H1 (cell line): ENCODE data around the gene SGSH. TPM values are rescaled to one million over a fixed set of nuclear protein-coding genes. Genes with fewer than 3 reads are reported as not detected.

Experiments
- CTCF ChIA-PET: fragments of 300-600 bp; sonication (Branson Sonifier 250); formaldehyde crosslinking; loops from one replicate; lab custom pipeline; 2021; ENCODE audit not compliant: partially characterized antibody; lab: Charles Lee
- POLR2A ChIA-PET: fragments of 300-600 bp; sonication (Branson Sonifier 250); formaldehyde crosslinking; loops from one replicate; lab custom pipeline; 2021; ENCODE audit warnings: inconsistent platforms; ENCODE audit not compliant: partially characterized antibody; lab: Charles Lee
- DNase-seq, 2 experiments: peaks; one replicate each; pipeline versions ENCODE4 v3.0.0 to v3.0.0-alpha.2; 2010 to 2022; ENCODE audit warnings: low spot score in 2 of 2, low read depth in 1 of 2, mixed read lengths in 1 of 2
- FAIRE-seq: peaks from 2 replicates; lab custom pipeline; 2011; peaks lifted over from hg19 to GRCh38; lab: Jason Lieb, UNC
- H2AFZ ChIP-seq: 2 replicates; pipeline ENCODE4 v1.8.1; 2012; ENCODE audit warnings: low read length, inconsistent platforms
- H2AK5ac ChIP-seq: 2 replicates; pipeline ENCODE4 v1.6.1; 2013; ENCODE audit warnings: low read depth, low read length
- H2BK120ac ChIP-seq: replicated peaks from 2 replicates; pipeline ENCODE3; 2013; ENCODE audit warnings: low read depth, low read length, inconsistent platforms
- H2BK12ac ChIP-seq: 2 replicates; pipeline ENCODE4 v1.6.1; 2013; ENCODE audit warnings: low read depth, low read length
- H2BK15ac ChIP-seq: 2 replicates; pipeline ENCODE4 v1.6.1; 2013; ENCODE audit warnings: low read length
- H2BK20ac ChIP-seq: 2 replicates; pipeline ENCODE4 v1.6.1; 2013; ENCODE audit warnings: low read length
- H2BK5ac ChIP-seq: 2 replicates; pipeline ENCODE4 v1.6.1; 2013; ENCODE audit warnings: low read depth, low read length
- H3K14ac ChIP-seq: 2 replicates; pipeline ENCODE4 v1.6.1; 2013; ENCODE audit warnings: inconsistent platforms; ENCODE audit not compliant: insufficient read length
- H3K18ac ChIP-seq: 2 replicates; pipeline ENCODE4 v1.6.1; 2013; ENCODE audit warnings: low read length; ENCODE audit errors: extremely low read depth
- H3K23ac ChIP-seq: 2 replicates; pipeline ENCODE4 v1.6.1; 2013; ENCODE audit warnings: inconsistent platforms; ENCODE audit not compliant: insufficient read length
- H3K23me2 ChIP-seq: 2 replicates; pipeline ENCODE4 v1.6.1; 2013; ENCODE audit warnings: low read depth, low read length
- H3K27ac ChIP-seq: 2 replicates; pipeline ENCODE4 v1.6.1; 2011; ENCODE audit warnings: low read depth, low read length, inconsistent platforms
- H3K27me3 ChIP-seq, 4 experiments: replicated peaks in 1 of 4; 1 replicate in 1 of 4; 2 replicates in 3 of 4; pipeline versions ENCODE4 v1.6.1 to v1.8.1; 2011 to 2013; ENCODE audit warnings: low read length in 3 of 4, mild to moderate bottlenecking in 3 of 4, inconsistent platforms in 2 of 4, mixed read lengths in 2 of 4, moderate library complexity in 1 of 4; ENCODE audit not compliant: control insufficient read depth in 3 of 4, insufficient read depth in 3 of 4; ENCODE audit errors: extremely low read depth in 1 of 4
- H3K36me3 ChIP-seq, 4 experiments: 2 replicates each; pipeline versions ENCODE4 v1.6.1 to v1.8.1; 2011 to 2013; ENCODE audit warnings: mild to moderate bottlenecking in 4 of 4, low read length in 3 of 4, moderate library complexity in 2 of 4, control low read depth in 1 of 4, inconsistent platforms in 1 of 4; ENCODE audit not compliant: insufficient read depth in 4 of 4, control insufficient read depth in 2 of 4
- H3K4ac ChIP-seq: replicated peaks from 2 replicates; pipeline ENCODE3; 2013; ENCODE audit warnings: low read length, low read depth, mixed read lengths, inconsistent platforms; ENCODE audit not compliant: insufficient read length
- H3K4me1 ChIP-seq, 4 experiments: replicated peaks in 1 of 4; 1 replicate in 1 of 4; 2 replicates in 3 of 4; pipeline versions ENCODE4 v1.6.1 to v1.8.1; 2011 to 2013; ENCODE audit warnings: low read length in 3 of 4, inconsistent platforms in 2 of 4, mixed read lengths in 1 of 4; ENCODE audit not compliant: insufficient read depth in 4 of 4, control insufficient read depth in 3 of 4
- H3K4me2 ChIP-seq, 2 experiments: 2 replicates each; pipeline versions ENCODE4 v1.6.1 to v1.8.1; 2011 to 2013; ENCODE audit warnings: low read depth in 2 of 2, low read length in 2 of 2, control low read depth in 1 of 2, inconsistent platforms in 1 of 2, mild to moderate bottlenecking in 1 of 2; ENCODE audit not compliant: insufficient read depth in 1 of 2
- H3K4me3 ChIP-seq, 4 experiments: fragments of 200-600, 300-600 bp in 1 of 4; sonication (generic), shearing (Covaris generic), sonication (Bioruptor Twin) in 1 of 4; 2 replicates each; pipeline versions ENCODE4 v1.5.1 to v1.8.1; 2011 to 2016; ENCODE audit warnings: low read length in 4 of 4, low read depth in 3 of 4, control low read depth in 2 of 4, inconsistent platforms in 2 of 4, mild to moderate bottlenecking in 2 of 4, mixed read lengths in 1 of 4, moderate library complexity in 1 of 4; ENCODE audit not compliant: insufficient read depth in 2 of 4; ENCODE audit errors: extremely low read depth in 1 of 4
- H3K56ac ChIP-seq: replicated peaks from 2 replicates; pipeline ENCODE3; 2013; ENCODE audit warnings: low read depth, mild to moderate bottlenecking, mixed read lengths, low read length, inconsistent platforms; ENCODE audit not compliant: insufficient read length
- H3K79me1 ChIP-seq: 2 replicates; pipeline ENCODE4 v1.6.1; 2013; ENCODE audit warnings: low read depth, low read length, control low read depth
- H3K79me2 ChIP-seq, 2 experiments: 2 replicates each; pipeline versions ENCODE4 v1.6.1 to v1.8.1; 2012 to 2013; ENCODE audit warnings: low read length in 2 of 2, mild to moderate bottlenecking in 2 of 2, inconsistent platforms in 1 of 2; ENCODE audit not compliant: insufficient read depth in 2 of 2, control insufficient read depth in 1 of 2
- H3K9ac ChIP-seq, 4 experiments: replicated peaks in 1 of 4; 1 replicate in 1 of 4; 2 replicates in 3 of 4; pipeline versions ENCODE4 v1.6.1 to v1.8.1; 2011 to 2013; ENCODE audit warnings: low read depth in 3 of 4, low read length in 3 of 4, control low read depth in 2 of 4, mild to moderate bottlenecking in 2 of 4, moderate library complexity in 2 of 4, inconsistent platforms in 1 of 4; ENCODE audit errors: extremely low read depth in 1 of 4
- H3K9me3 ChIP-seq, 2 experiments: 2 replicates each; pipeline versions ENCODE4 v1.6.1 to v1.8.1; 2012 to 2013; ENCODE audit warnings: mild to moderate bottlenecking in 2 of 2, moderate library complexity in 2 of 2, control low read depth in 1 of 2, inconsistent platforms in 1 of 2, low read depth in 1 of 2, low read length in 1 of 2, mixed read lengths in 1 of 2; ENCODE audit not compliant: insufficient read depth in 2 of 2
- H4K20me1 ChIP-seq, 2 experiments: replicated peaks in 1 of 2; 2 replicates each; pipeline versions ENCODE3 to v1.8.1; 2011 to 2013; ENCODE audit warnings: inconsistent platforms in 2 of 2, low read length in 2 of 2, mild to moderate bottlenecking in 1 of 2; ENCODE audit not compliant: insufficient read depth in 2 of 2, control insufficient read depth in 1 of 2
- H4K5ac ChIP-seq: 2 replicates; pipeline ENCODE4 v1.6.1; 2013; ENCODE audit warnings: low read length, low read depth, mixed read lengths, inconsistent platforms; ENCODE audit not compliant: insufficient read length
- H4K8ac ChIP-seq: 2 replicates; pipeline ENCODE4 v1.8.0; 2013; ENCODE audit warnings: mild to moderate bottlenecking, moderate library complexity, low read length, inconsistent platforms; ENCODE audit not compliant: insufficient read depth; ENCODE audit errors: extremely low read depth
- H4K91ac ChIP-seq: replicated peaks from 2 replicates; pipeline ENCODE3; 2013; ENCODE audit warnings: low read length, mixed read lengths, inconsistent platforms; ENCODE audit not compliant: insufficient read length
- BACH1 ChIP-seq: IDR thresholded peaks from 2 replicates; pipeline ENCODE4 v1.6.1; 2012; ENCODE audit warnings: low read length, improper control_type of control experiment
- CEBPB ChIP-seq: IDR thresholded peaks from 2 replicates; pipeline ENCODE4 v1.6.1; 2012; ENCODE audit warnings: low read depth, low read length
- CREB1 ChIP-seq: IDR thresholded peaks from 2 replicates; pipeline ENCODE4 v1.6.1; 2012; ENCODE audit warnings: inconsistent platforms
- EP300 ChIP-seq, 2 experiments: IDR thresholded peaks; 1 replicate in 1 of 2; 2 replicates in 1 of 2; pipeline ENCODE4 v1.6.1; 2011 to 2012; ENCODE audit warnings: low read depth in 2 of 2, low read length in 2 of 2, mild to moderate bottlenecking in 2 of 2, borderline replicate concordance in 1 of 2, inconsistent platforms in 1 of 2, moderate library complexity in 1 of 2
- JUN ChIP-seq: IDR thresholded peaks from 2 replicates; pipeline ENCODE4 v1.6.1; 2011; ENCODE audit warnings: low read depth, mild to moderate bottlenecking, improper control_type of control experiment, low read length
- JUND ChIP-seq: IDR thresholded peaks from 2 replicates; pipeline ENCODE4 v1.6.1; 2011; ENCODE audit warnings: mild to moderate bottlenecking, improper control_type of control experiment, low read length
- MAX ChIP-seq: IDR thresholded peaks from 2 replicates; pipeline ENCODE4 v1.6.1; 2012; ENCODE audit warnings: inconsistent platforms
- SAP30 ChIP-seq: fragments of 300-600 bp; sonication (generic); IDR thresholded peaks from 2 replicates; pipeline ENCODE4 v1.7.1; 2012; ENCODE audit warnings: low read length, moderate library complexity, mild to moderate bottlenecking, inconsistent platforms; ENCODE audit not compliant: insufficient read depth, insufficient replicate concordance
- SP1 ChIP-seq: IDR thresholded peaks from 2 replicates; pipeline ENCODE4 v1.6.1; 2011; ENCODE audit warnings: low read depth, low read length
- SRF ChIP-seq: IDR thresholded peaks from 2 replicates; pipeline ENCODE4 v1.6.1; 2011; ENCODE audit warnings: mild to moderate bottlenecking, low read depth, low read length, moderate library complexity
- TAF7 ChIP-seq: optimal IDR thresholded peaks from 2 replicates; pipeline ENCODE3; 2011; ENCODE audit warnings: low read depth, mild to moderate bottlenecking, inconsistent platforms, low read length, moderate library complexity, borderline replicate concordance
- TCF12 ChIP-seq: IDR thresholded peaks from 2 replicates; pipeline ENCODE4 v1.6.1; 2011; ENCODE audit warnings: low read depth, mild to moderate bottlenecking, low read length
- ZNF274 ChIP-seq: IDR thresholded peaks from 2 replicates; pipeline ENCODE4 v1.7.0; 2012; ENCODE audit warnings: low read length, borderline replicate concordance; ENCODE audit errors: extremely low read depth
- WGBS, 2 experiments: shearing (Covaris generic) in 1 of 2; methylation state at CpG; one replicate each; pipeline versions ENCODE4 v1.1.6 to v1.1.7; 2013 to 2015; ENCODE audit warnings: low lambda C conversion rate in 2 of 2, mixed read lengths in 2 of 2, inconsistent platforms in 1 of 2, low coverage in 1 of 2, missing lambda C conversion rate in 1 of 2; ENCODE audit not compliant: insufficient replicate concordance in 2 of 2, insufficient coverage in 1 of 2, insufficient read length in 1 of 2; ENCODE audit errors: extremely low coverage in 1 of 2, missing lambda C conversion rate in 1 of 2; 5-methylcytosine and 5-hydroxymethylcytosine counted together
- polyA plus RNA-seq, 7 experiments: library from polyadenylated mRNA; depleted of rRNA in 3 of 7; stranded (reverse) in 5 of 7; unstranded in 2 of 7; fragments of >200 nt in 5 of 7; fragments of 200-250 nt in 2 of 7; gene quantifications; 1 replicate in 5 of 7; 2 replicates in 1 of 7; 4 replicates in 1 of 7; pipeline versions ENCODE4 v1.2.1 to v1.2.3, GENCODE V29; 2011 to 2013; ENCODE audit warnings: missing spikeins in 2 of 7, mixed read lengths in 2 of 7
- total RNA-seq: library from RNA; stranded (reverse); fragmentation: NEBNext Ultra II Directional; extraction: Animal tissue kit (Norgen Biotek cat#: 25700); gene quantifications from 2 replicates; pipeline ENCODE4 v1.2.1, GENCODE V29; 2021

SGSH gene
- total and polyA plus RNA-seq, 2 of the 8 experiments (the other 6 are each of a cell fraction or from before 2014, with no cell fraction given): 18.0 to 19.6 TPM

- Histone ChIP-seq H2AFZ (no peak overlapping the region), H3K18ac (no peak overlapping the region), H3K56ac (no peak overlapping the region), H3K9ac (no peak overlapping the region), H3K4me3 (no peak overlapping the region), H2BK5ac (peak overlapping the region; percentile 11; the same call in 1 of the 2 replicates), H3K23me2 (peaks cover 6% of the 10 kb centered on the region; the same call in 1 of the 2 replicates), H4K8ac (no peak overlapping the region), H4K91ac (no peak overlapping the region), H3K4me2 (no peak overlapping the region), H3K9me3 (no peaks in the 10 kb centered on the region), H3K4ac (no peak overlapping the region), H4K20me1 (peaks cover 0 to 13% of the 10 kb centered on the region in 2 experiments), H3K23ac (no peak overlapping the region), H3K27ac (no peak overlapping the region), H2BK15ac (no peak overlapping the region), H2BK20ac (no peak overlapping the region), H3K4me1 (peaks cover 0 to 6% (median 5%) of the 10 kb centered on the region in 4 experiments; a peak in 4 of 7 replicates), H3K27me3 (no peaks in the 10 kb centered on the region; a peak in 1 of 7 replicates), H4K5ac (no peak overlapping the region), H3K79me2 (no peaks in the 10 kb centered on the region), H3K36me3 (peaks cover 0 to 4% (median 0%) of the 10 kb centered on the region in 4 experiments; a peak in 2 of 8 replicates), H2BK12ac (no peak overlapping the region), H2AK5ac (no peak overlapping the region), H3K14ac (no peak overlapping the region), H3K79me1 (peaks cover 6% of the 10 kb centered on the region), H2BK120ac (no peak overlapping the region)
- 94% methylated on average over 13 of the region's 13 CpGs; no CpG with 5 or more reads in 1 of the 2 experiments for WGBS, 2 experiments
- ChIA-PET CTCF (interaction anchor here (1.2 to 2.5 kb wide), 2 partner anchors 21 to 144 kb away, joined by 7 to 11 read pairs; no protein-coding TSS in a partner anchor), POLR2A (interaction anchor here (0.9 to 1.0 kb wide), 2 partner anchors 41 to 46 kb away, joined by 4 read pairs; no protein-coding TSS in a partner anchor)
- no peak for DNase-seq
- no peak for FAIRE-seq
- TF ChIP-seq ZNF274 (no peak), SP1 (no peak), TAF7 (no peak), SAP30 (no peak), CEBPB (no peak), SRF (no peak), CREB1 (no peak), JUND (no peak), JUN (no peak), EP300 (IDR thresholded peaks at IDR 0.05; ENCODE audit: borderline replicate concordance in 1 of 2, low read depth in 2 of 2, low read length in 2 of 2) (no peak), MAX (no peak), TCF12 (no peak), BACH1 (no peak)
Observed at GRCh38 chr17:80217703-80218362, 2.3 kb downstream of the SGSH start.
